HEK293 (cell line): ENCODE data around the gene MYMK.

Experiments used
- CTCF ChIA-PET: fragments of 350-600 bp; formaldehyde crosslinking; extraction: SDS; loops from one replicate; lab custom pipeline; 2021; ENCODE audit warnings: antibody characterized with exemption; lab: Yijun Ruan, JAX
- POLR2A ChIA-PET: fragments of 300-600 bp; formaldehyde crosslinking; extraction: SDS; loops from one replicate; lab custom pipeline; 2020; ENCODE audit warnings: antibody characterized with exemption, inconsistent platforms; lab: Yijun Ruan, JAX
- H3K27ac ChIP-seq: fragments of 200-500 bp; sonication (Bioruptor generic); 2 replicates; pipeline ENCODE4 v1.5.1; 2014; ENCODE audit warnings: low read depth, low read length, control low read depth, inconsistent platforms; ENCODE audit errors: extremely low read depth
- H3K36me3 ChIP-seq, 2 experiments: fragments of 200-500 bp in 1 of 2; sonication (Bioruptor generic) in 1 of 2; 1 replicate in 1 of 2; 2 replicates in 1 of 2; pipeline ENCODE4 v1.5.1; 2014 to 2017; ENCODE audit warnings: inconsistent platforms in 2 of 2, low read length in 2 of 2; ENCODE audit not compliant: control insufficient read depth in 2 of 2, insufficient read depth in 1 of 2
- H3K4me1 ChIP-seq: fragments of 200-500 bp; sonication (Bioruptor generic); 2 replicates; pipeline ENCODE4 v1.5.1; 2014; ENCODE audit warnings: mild to moderate bottlenecking, low read length, inconsistent platforms; ENCODE audit not compliant: control insufficient read depth, insufficient read depth
- H3K4me3 ChIP-seq: 2 replicates; pipeline ENCODE4 v1.5.1; 2011; ENCODE audit warnings: low read depth, mild to moderate bottlenecking, control low read depth, low read length, moderate library complexity
- H3K9me3 ChIP-seq: fragments of 200-500 bp; sonication (Bioruptor generic); 2 replicates; pipeline ENCODE4 v1.5.1; 2014; ENCODE audit warnings: low read depth, low read length, inconsistent platforms; ENCODE audit not compliant: control insufficient read depth, insufficient read depth
- EGR2 ChIP-seq: fragments of 450-650 bp; formaldehyde crosslinking; IDR thresholded peaks from 2 replicates; pipeline ENCODE4 v1.5.1; 2016; ENCODE audit warnings: low read depth, missing biosample characterization, missing genetic modification characterization
- GLI2 ChIP-seq: fragments of 450-650 bp; formaldehyde crosslinking; IDR thresholded peaks from 2 replicates; pipeline ENCODE4; 2017; ENCODE audit warnings: missing biosample characterization, missing genetic modification characterization, low read depth, borderline replicate concordance
- GLIS1 ChIP-seq: fragments of 450-650 bp; formaldehyde crosslinking; IDR thresholded peaks from 2 replicates; pipeline ENCODE4 v1.5.1; 2016; ENCODE audit warnings: missing biosample characterization, missing genetic modification characterization
- SCRT1 ChIP-seq: fragments of 450-650 bp; formaldehyde crosslinking; IDR thresholded peaks from 2 replicates; pipeline ENCODE4 v1.5.1; 2016; ENCODE audit warnings: missing biosample characterization, missing genetic modification characterization, borderline replicate concordance
- SCRT2 ChIP-seq: fragments of 450-650 bp; formaldehyde crosslinking; IDR thresholded peaks from 2 replicates; pipeline ENCODE4 v1.5.1; 2016; ENCODE audit warnings: missing biosample characterization, missing genetic modification characterization
- TRIM28 ChIP-seq: IDR thresholded peaks from 2 replicates; pipeline ENCODE4 v1.6.1; 2011; ENCODE audit warnings: low read length, control low read depth, borderline replicate concordance
- WT1 ChIP-seq: fragments of 450-650 bp; formaldehyde crosslinking; IDR thresholded peaks from 2 replicates; pipeline ENCODE4 v1.5.1; 2016; ENCODE audit warnings: missing biosample characterization, missing genetic modification characterization
- ZFHX2 ChIP-seq: fragments of 450-650 bp; formaldehyde crosslinking; conservative IDR thresholded peaks from 2 replicates; pipeline ENCODE4 v1.5.1; 2016; ENCODE audit warnings: missing biosample characterization, missing genetic modification characterization
- ZNF146 ChIP-seq: fragments of 450-650 bp; formaldehyde crosslinking; IDR thresholded peaks from 2 replicates; pipeline ENCODE4 v1.5.1; 2016; ENCODE audit warnings: missing biosample characterization, missing genetic modification characterization
- ZNF354C ChIP-seq: fragments of 450-650 bp; formaldehyde crosslinking; IDR thresholded peaks from 2 replicates; pipeline ENCODE4 v1.5.1; 2016; ENCODE audit warnings: missing biosample characterization, missing genetic modification characterization, low read depth, borderline replicate concordance
- ZNF473 ChIP-seq: fragments of 450-650 bp; formaldehyde crosslinking; IDR thresholded peaks from 2 replicates; pipeline ENCODE4 v1.5.1; 2017; ENCODE audit warnings: missing biosample characterization, missing genetic modification characterization
- ZNF529 ChIP-seq: fragments of 450-650 bp; formaldehyde crosslinking; IDR thresholded peaks from 2 replicates; pipeline ENCODE4 v1.5.1; 2017; ENCODE audit warnings: missing genetic modification characterization, missing biosample characterization; ENCODE audit not compliant: insufficient replicate concordance
- ZNF571 ChIP-seq: fragments of 450-650 bp; formaldehyde crosslinking; IDR thresholded peaks from 2 replicates; pipeline ENCODE4 v1.5.0; 2017; ENCODE audit warnings: missing biosample characterization, missing genetic modification characterization
- ZNF585B ChIP-seq: fragments of 450-650 bp; formaldehyde crosslinking; IDR thresholded peaks from 2 replicates; pipeline ENCODE4 v1.5.1; 2016; ENCODE audit warnings: missing biosample characterization, missing genetic modification characterization
- ZNF626 ChIP-seq: fragments of 450-650 bp; sonication (Bioruptor Pico); formaldehyde crosslinking; IDR thresholded peaks from 2 replicates; pipeline ENCODE4 v1.5.1; 2018; ENCODE audit warnings: missing biosample characterization, missing genetic modification characterization, inconsistent platforms
- ZNF645 ChIP-seq: fragments of 450-650 bp; formaldehyde crosslinking; IDR thresholded peaks from 2 replicates; pipeline ENCODE4; 2016; ENCODE audit warnings: missing biosample characterization, missing genetic modification characterization
- ZNF792 ChIP-seq: fragments of 450-650 bp; formaldehyde crosslinking; IDR thresholded peaks from 2 replicates; pipeline ENCODE4 v1.5.1; 2016; ENCODE audit warnings: missing biosample characterization, missing genetic modification characterization
- TF ChIP-seq, protein P1 (sequence below): fragments of 450-650 bp; formaldehyde crosslinking; IDR thresholded peaks from 2 replicates; pipeline ENCODE4 v1.5.1; 2016; ENCODE audit warnings: missing biosample characterization, missing genetic modification characterization

The MYMK gene

GRCh38 chr9:133528876-133529241 lies 4.1 kb upstream of the MYMK start:
- Histone ChIP-seq H3K36me3 (no peaks in the 10 kb centered on the region), H3K4me1 (no peaks in the 10 kb centered on the region), H3K27ac (no peak overlapping the region), H3K4me3 (no peak overlapping the region), H3K9me3 (no peaks in the 10 kb centered on the region)
- TF ChIP-seq, protein P1, sequence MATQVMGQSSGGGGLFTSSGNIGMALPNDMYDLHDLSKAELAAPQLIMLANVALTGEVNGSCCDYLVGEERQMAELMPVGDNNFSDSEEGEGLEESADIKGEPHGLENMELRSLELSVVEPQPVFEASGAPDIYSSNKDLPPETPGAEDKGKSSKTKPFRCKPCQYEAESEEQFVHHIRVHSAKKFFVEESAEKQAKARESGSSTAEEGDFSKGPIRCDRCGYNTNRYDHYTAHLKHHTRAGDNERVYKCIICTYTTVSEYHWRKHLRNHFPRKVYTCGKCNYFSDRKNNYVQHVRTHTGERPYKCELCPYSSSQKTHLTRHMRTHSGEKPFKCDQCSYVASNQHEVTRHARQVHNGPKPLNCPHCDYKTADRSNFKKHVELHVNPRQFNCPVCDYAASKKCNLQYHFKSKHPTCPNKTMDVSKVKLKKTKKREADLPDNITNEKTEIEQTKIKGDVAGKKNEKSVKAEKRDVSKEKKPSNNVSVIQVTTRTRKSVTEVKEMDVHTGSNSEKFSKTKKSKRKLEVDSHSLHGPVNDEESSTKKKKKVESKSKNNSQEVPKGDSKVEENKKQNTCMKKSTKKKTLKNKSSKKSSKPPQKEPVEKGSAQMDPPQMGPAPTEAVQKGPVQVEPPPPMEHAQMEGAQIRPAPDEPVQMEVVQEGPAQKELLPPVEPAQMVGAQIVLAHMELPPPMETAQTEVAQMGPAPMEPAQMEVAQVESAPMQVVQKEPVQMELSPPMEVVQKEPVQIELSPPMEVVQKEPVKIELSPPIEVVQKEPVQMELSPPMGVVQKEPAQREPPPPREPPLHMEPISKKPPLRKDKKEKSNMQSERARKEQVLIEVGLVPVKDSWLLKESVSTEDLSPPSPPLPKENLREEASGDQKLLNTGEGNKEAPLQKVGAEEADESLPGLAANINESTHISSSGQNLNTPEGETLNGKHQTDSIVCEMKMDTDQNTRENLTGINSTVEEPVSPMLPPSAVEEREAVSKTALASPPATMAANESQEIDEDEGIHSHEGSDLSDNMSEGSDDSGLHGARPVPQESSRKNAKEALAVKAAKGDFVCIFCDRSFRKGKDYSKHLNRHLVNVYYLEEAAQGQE (tag by site-specific recombination) = no peak
- 0 out of 2 replicates have a peak, but pooled peaks have one; percentile 7 for TF ChIP-seq GLIS1
- CTCF ChIA-PET = interaction anchor here (0.7 to 1.1 kb wide), 6 partner anchors 192 to 630 kb away, joined by 3 to 5 read pairs (median 4); no protein-coding TSS in a partner anchor
- POLR2A ChIA-PET = interaction anchor here (0.6 kb wide), 1 partner anchor 72 kb away, joined by 3 read pairs; no protein-coding TSS in a partner anchor

DNA sequence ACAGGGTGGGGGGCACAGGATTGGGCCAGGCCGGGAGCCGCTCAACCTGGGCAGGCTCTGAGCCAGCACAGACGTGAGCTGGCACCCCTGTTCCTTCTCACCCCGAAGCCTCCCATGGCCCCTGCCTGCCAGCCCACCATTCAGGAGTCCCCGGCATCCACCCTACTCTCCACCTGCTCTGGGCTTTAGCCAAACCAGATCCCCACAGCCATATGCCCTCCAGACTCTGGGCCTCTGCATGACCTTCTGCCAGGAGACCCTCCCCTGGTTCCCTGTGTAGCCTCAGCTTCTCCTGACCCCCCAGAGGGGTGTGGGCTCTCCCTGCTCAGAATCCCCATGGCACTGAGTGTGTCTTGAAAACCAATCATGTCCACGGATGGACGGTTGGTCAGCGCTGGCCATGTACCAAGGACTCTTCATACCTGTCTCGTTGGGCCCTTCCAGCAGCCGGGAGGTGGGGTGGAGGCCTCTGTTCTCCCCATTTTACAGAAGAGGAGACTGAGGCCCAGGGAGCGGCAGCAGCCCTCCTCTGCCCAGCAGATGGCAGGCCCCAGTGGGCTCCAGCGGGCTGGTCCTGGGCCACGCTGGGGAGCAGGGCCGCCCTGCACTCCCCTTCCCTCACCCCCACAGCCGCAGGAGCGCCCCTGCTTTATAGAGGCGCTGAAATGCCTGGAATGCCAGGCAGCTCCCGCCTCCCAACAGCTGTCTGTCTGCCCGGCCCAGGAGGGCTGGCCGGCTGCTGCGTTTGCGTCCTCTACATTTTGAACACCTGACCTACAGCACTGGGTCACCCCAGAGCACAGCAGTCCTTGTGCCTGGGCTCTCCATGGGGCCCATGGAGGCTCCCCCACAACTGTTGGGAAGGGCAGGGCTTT lies 3.5 kb upstream of the MYMK start:
- H3K9me3 ChIP-seq = no peaks in the 10 kb centered on the region
- CTCF ChIA-PET = interaction anchor here (0.7 to 0.9 kb wide), 4 partner anchors 199 to 630 kb away, joined by 3 to 5 read pairs (median 3); no protein-coding TSS in a partner anchor
- no peak overlapping the region for H3K4me3 ChIP-seq
- no peak for TF ChIP-seq ZNF792 (tag by site-specific recombination)
- TF ChIP-seq, all 188 proteins: peak for 0
- Histone ChIP-seq H3K36me3 (no peaks in the 10 kb centered on the region), H3K4me1 (no peaks in the 10 kb centered on the region), H3K27ac (no peak overlapping the region)
- POLR2A ChIA-PET = no interaction called here

DNA sequence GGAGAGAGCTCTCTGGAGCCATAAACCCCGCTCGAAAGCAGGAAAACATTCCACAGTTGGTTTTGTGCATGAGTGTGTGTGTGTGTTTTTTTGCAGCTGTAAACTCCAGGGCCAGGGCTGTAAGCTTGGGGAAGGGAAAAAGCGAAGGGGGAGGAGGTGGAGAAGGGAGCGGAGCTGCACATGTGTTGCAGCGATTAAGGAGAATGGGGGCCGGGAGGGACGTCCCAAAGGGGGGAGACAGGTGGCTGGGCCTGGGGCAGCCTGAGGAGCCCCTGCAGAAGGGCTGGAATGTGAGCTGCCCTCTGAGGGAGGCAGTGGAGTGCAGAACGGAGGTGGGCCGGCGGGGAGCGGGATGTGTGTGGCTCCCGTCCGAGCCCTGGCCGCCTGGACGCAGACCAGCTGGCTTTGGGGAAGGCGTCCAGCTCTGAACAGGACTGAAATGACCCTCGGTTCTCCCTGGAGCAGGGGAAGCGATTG lies 2.7 kb upstream of the MYMK start:
- Histone ChIP-seq H3K27ac (no peak overlapping the region), H3K4me1 (no peaks in the 10 kb centered on the region), H3K9me3 (no peaks in the 10 kb centered on the region), H3K36me3 (no peaks in the 10 kb centered on the region), H3K4me3 (no peak overlapping the region)
- CTCF ChIA-PET = interaction anchor here (0.9 to 1.1 kb wide), 2 partner anchors 9 to 467 kb away, joined by 3 read pairs; no protein-coding TSS in a partner anchor
- POLR2A ChIA-PET = no interaction called here
- TF ChIP-seq SCRT1 = peak; percentile 73
- no peak for TF ChIP-seq TRIM28
- peak; percentile 75 for TF ChIP-seq SCRT2 (tag by site-specific recombination)

- no peak overlapping the region for H3K4me3 ChIP-seq
- H3K27ac ChIP-seq = no peak overlapping the region
- CTCF ChIA-PET = interaction anchor here (0.6 to 1.1 kb wide), 3 partner anchors 8 to 467 kb away, joined by 3 read pairs; no protein-coding TSS in a partner anchor
- POLR2A ChIA-PET = no interaction called here
- no peaks in the 10 kb centered on the region for H3K4me1 ChIP-seq
- no peaks in the 10 kb centered on the region for H3K36me3 ChIP-seq
- no peaks in the 10 kb centered on the region for H3K9me3 ChIP-seq
- no peak for TF ChIP-seq ZNF792 (tag by site-specific recombination)
- no peak for TF ChIP-seq ZNF626 (tag by site-specific recombination)
- TF ChIP-seq ZNF354C = no peak
- no peak for TF ChIP-seq GLI2 (tag by site-specific recombination)
- TF ChIP-seq ZNF473 (tag by site-specific recombination) = no peak
- no peak for TF ChIP-seq ZNF571 (tag by site-specific recombination)
- TF ChIP-seq ZNF146 (tag by site-specific recombination) = no peak
- no peak for TF ChIP-seq WT1 (tag by site-specific recombination)
- peak; percentile 45; the same call in 1 of the 2 replicates for TF ChIP-seq EGR2
- TF ChIP-seq ZFHX2 (tag by site-specific recombination) = 0 out of 2 replicates have a peak, but pooled peaks have one; percentile 20
- TF ChIP-seq ZNF529 (tag by site-specific recombination) = no peak
- TF ChIP-seq ZNF585B (tag by site-specific recombination) = no peak
- TF ChIP-seq ZNF645 (tag by site-specific recombination) = no peak
Observed at GRCh38 chr9:133526721-133527321, 2.1 kb upstream of the MYMK start.
